Endothelial cell of umbilical vein (primary cell): Measurements from ENCODE around the gene MFAP2. TPM values are rescaled to one million over a fixed set of nuclear protein-coding genes. Genes with fewer than 3 reads are reported as not detected.

Experiments used
- BruUV-seq: library from RNA; stranded (reverse); fragments of 400-500 nt; replicated peaks from 2 replicates; lab custom pipeline; 2021; lab: Mats Ljungman, UMichigan
- CTCF ChIA-PET: fragments of 300-600, 350-600 bp; sonication (Branson Sonifier 250); formaldehyde crosslinking; loops from one replicate; lab custom pipeline; 2021; ENCODE audit warnings: antibody characterized with exemption, inconsistent platforms; lab: Charles Lee
- POLR2A ChIA-PET: fragments of 300-600, 350-600 bp; sonication (Branson Sonifier 250); formaldehyde crosslinking; loops from one replicate; lab custom pipeline; 2021; ENCODE audit warnings: antibody characterized with exemption, inconsistent platforms; lab: Charles Lee
- DNase-seq: peaks from one replicate; pipeline ENCODE4 v3.0.0-alpha.2; 2011; ENCODE audit warnings: low read depth, low spot score
- FAIRE-seq: peaks from 2 replicates; lab custom pipeline; 2011; peaks lifted over from hg19 to GRCh38; lab: Jason Lieb, UNC
- H2AFZ ChIP-seq: 2 replicates; pipeline ENCODE4 v1.6.0; 2012; ENCODE audit warnings: low read depth, low read length, control low read depth, inconsistent platforms
- H3K27ac ChIP-seq: 2 replicates; pipeline ENCODE4 v1.5.1; 2011; ENCODE audit warnings: low read depth, mild to moderate bottlenecking, control low read depth, low read length, moderate library complexity; ENCODE audit not compliant: insufficient read depth
- H3K27me3 ChIP-seq, 2 experiments: 2 replicates each; pipeline versions ENCODE4 v1.6.0 to v1.6.1; 2011; ENCODE audit warnings: low read length in 2 of 2, mixed read lengths in 1 of 2; ENCODE audit not compliant: control insufficient read depth in 2 of 2, insufficient read depth in 2 of 2
- H3K36me3 ChIP-seq, 2 experiments: 2 replicates in 1 of 2; 3 replicates in 1 of 2; pipeline ENCODE4 v1.5.1; 2011; ENCODE audit warnings: low read length in 2 of 2, mild to moderate bottlenecking in 1 of 2, moderate library complexity in 1 of 2; ENCODE audit not compliant: control insufficient read depth in 2 of 2, insufficient read depth in 2 of 2; ENCODE audit errors: extremely low read depth in 1 of 2
- H3K4me1 ChIP-seq: 3 replicates; pipeline ENCODE4 v1.5.1; 2011; ENCODE audit warnings: mild to moderate bottlenecking, low read length; ENCODE audit not compliant: control insufficient read depth, insufficient read depth; ENCODE audit errors: extremely low read depth
- H3K4me2 ChIP-seq: 2 replicates; pipeline ENCODE4 v1.6.1; 2011; ENCODE audit warnings: low read length, control low read depth, mixed read lengths; ENCODE audit not compliant: insufficient read depth
- H3K4me3 ChIP-seq, 3 experiments: fragments of 200-600 bp in 1 of 3; sonication (generic), shearing (Covaris generic) in 1 of 3; replicated peaks in 1 of 3; 2 replicates each; pipeline ENCODE4 v1.5.1; 2011 to 2016; ENCODE audit warnings: control low read depth in 3 of 3, low read length in 3 of 3, mild to moderate bottlenecking in 2 of 3, inconsistent platforms in 1 of 3, low read depth in 1 of 3, moderate library complexity in 1 of 3; ENCODE audit not compliant: insufficient read depth in 1 of 3
- H3K79me2 ChIP-seq: 2 replicates; pipeline ENCODE4 v1.6.0; 2012; ENCODE audit warnings: low read length, inconsistent platforms; ENCODE audit not compliant: control insufficient read depth, insufficient read depth
- H3K9ac ChIP-seq: replicated peaks from 2 replicates; pipeline ENCODE3; 2011; ENCODE audit warnings: low read length, control low read depth; ENCODE audit not compliant: insufficient read depth; ENCODE audit errors: extremely low read depth
- H3K9me1 ChIP-seq: replicated peaks from 3 replicates; pipeline ENCODE4 v1.6.0; 2011; ENCODE audit warnings: mild to moderate bottlenecking, low read length; ENCODE audit not compliant: control insufficient read depth, insufficient read depth; ENCODE audit errors: extremely low read depth
- H3K9me3 ChIP-seq: replicated peaks from 2 replicates; pipeline ENCODE4 v1.5.1; 2012; ENCODE audit warnings: low read length, inconsistent platforms; ENCODE audit not compliant: control insufficient read depth, insufficient read depth
- H4K20me1 ChIP-seq: replicated peaks from 2 replicates; pipeline ENCODE3; 2011; ENCODE audit warnings: mild to moderate bottlenecking, low read length; ENCODE audit not compliant: control insufficient read depth, insufficient read depth; ENCODE audit errors: extremely low read depth
- CTCF ChIP-seq, 2 donors: IDR thresholded peaks; 1 replicate in 1 of 2; 2 replicates in 1 of 2; pipeline ENCODE4 v1.5.1; 2011; ENCODE audit warnings: low read length in 2 of 2, mild to moderate bottlenecking in 2 of 2, moderate library complexity in 2 of 2, control low read depth in 1 of 2, inconsistent platforms in 1 of 2, low read depth in 1 of 2; ENCODE audit not compliant: insufficient read depth in 1 of 2; ENCODE audit errors: extremely low read depth in 1 of 2
- EZH2 ChIP-seq: IDR thresholded peaks from 2 replicates; pipeline ENCODE4 v1.6.1; 2012; ENCODE audit warnings: borderline replicate concordance, low read depth, mild to moderate bottlenecking, moderate library complexity, low read length, inconsistent platforms; ENCODE audit not compliant: severe bottlenecking
- FOS ChIP-seq: IDR thresholded peaks from 2 replicates; pipeline ENCODE4 v1.6.1; 2011; ENCODE audit warnings: mild to moderate bottlenecking, low read length, moderate library complexity, borderline replicate concordance; ENCODE audit not compliant: insufficient read depth
- MYC ChIP-seq: IDR thresholded peaks from one replicate; pipeline ENCODE4 v1.6.1; 2011; ENCODE audit warnings: mild to moderate bottlenecking, low read depth, low read length
- POLR2AphosphoS5 ChIP-seq: IDR thresholded peaks from 2 replicates; pipeline ENCODE4 v1.6.1; 2012; ENCODE audit warnings: low read depth, mild to moderate bottlenecking, control low read depth, low read length, moderate library complexity; ENCODE audit not compliant: insufficient read depth
- dilution Hi-C: fragments of 300-500 bp; cut with MboI; formaldehyde crosslinking; loops from one replicate; pipeline ENCODE4 v1.15.0; 2019; ENCODE audit warnings: low sequenced_read_pairs; ENCODE audit not compliant: extremely low pct_ligation_motif_present
- intact Hi-C: fragments of 100-400 bp; cut with micrococcal nuclease; formaldehyde crosslinking; loops from one replicate; pipeline ENCODE4 v1.10.0; 2022
- polyA plus RNA-seq, 4 experiments: library from polyadenylated mRNA; depleted of rRNA in 3 of 4; stranded (reverse) in 3 of 4; unstranded in 1 of 4; fragments of >200 nt; gene quantifications; 2 replicates each; pipeline versions ENCODE4 v1.2.1 to v1.2.3, GENCODE V29; 2011 to 2012; ENCODE audit warnings: missing spikeins in 1 of 4
- total RNA-seq: library from RNA; stranded (reverse); gene quantifications from 2 replicates; pipeline ENCODE4 v1.2.3, GENCODE V29; 2021

MFAP2 gene
- total and polyA plus RNA-seq, 2 donors (not counting 3 experiments of a cell fraction or from before 2014, with no cell fraction given) = 37.9 to 138 TPM

- no peak overlapping the region for H3K4me3 ChIP-seq
- intact Hi-C loops (no loop called here), dilution Hi-C loops (no loop called here)
- no peaks in the 10 kb centered on the region for H4K20me1 ChIP-seq
- POLR2A ChIA-PET = no interaction called here
- CTCF ChIA-PET = interaction anchor here (1.1 kb wide), 1 partner anchor 11 kb away, joined by 3 read pairs; no protein-coding TSS in a partner anchor
- no peak overlapping the region for H3K4me2 ChIP-seq
- H3K9me1 ChIP-seq = no peaks in the 10 kb centered on the region
- no peak overlapping the region for H3K27ac ChIP-seq
- H3K9ac ChIP-seq = no peak overlapping the region
- peaks cover 0 to 16% of the 10 kb centered on the region in 2 experiments for H3K36me3 ChIP-seq
- no TSS peak for BruUV-seq
- H3K4me1 ChIP-seq = peaks cover 11% of the 10 kb centered on the region
- H2AFZ ChIP-seq = no peak overlapping the region
- H3K27me3 ChIP-seq = no peaks in the 10 kb centered on the region
- H3K9me3 ChIP-seq = no peaks in the 10 kb centered on the region
- TF ChIP-seq FOS (no peak), CTCF (IDR thresholded peaks at IDR 0.05; ENCODE audit: extremely low read depth in 1 of 2, insufficient read depth in 1 of 2, low read depth in 1 of 2, low read length in 2 of 2) (no peak), MYC (no peak), POLR2AphosphoS5 (peak; percentile 2), EZH2 (no peak)
- FAIRE-seq = no peak
- peak; percentile 41 for DNase-seq
- H3K79me2 ChIP-seq = no peaks in the 10 kb centered on the region
Measured at GRCh38 chr1:16971341-16972188, 8.9 kb downstream of the MFAP2 start.
